Testis (tissue), 3 donors: Measurements from ENCODE around the gene TCHP. TPM values are rescaled to one million over a fixed set of nuclear protein-coding genes. Genes with fewer than 3 reads are reported as not detected.
"Not testable (repeated sequence)": the region's sequence is repeated elsewhere in the genome, so short reads cannot be mapped to it uniquely, and the experiment has no call there.

Experiments used
- DNase-seq: peaks from one replicate; pipeline ENCODE4 v3.0.0-alpha.2; 2019
- H3K27ac ChIP-seq, 2 donors: fragments of 200-600 bp; sonication (generic); one replicate each; pipeline ENCODE4 v1.5.1; 2019
- H3K27me3 ChIP-seq: fragments of 200-600 bp; sonication (generic); one replicate; pipeline ENCODE4 v1.5.1; 2019
- H3K36me3 ChIP-seq: fragments of 200-600 bp; sonication (generic); one replicate; pipeline ENCODE4 v1.5.1; 2017; ENCODE audit warnings: low read depth; ENCODE audit errors: missing control alignments
- H3K4me1 ChIP-seq: fragments of 200-600 bp; sonication (generic); one replicate; pipeline ENCODE4 v1.5.1; 2019
- H3K4me3 ChIP-seq, 2 donors: fragments of 200-600 bp; sonication (generic); one replicate each; pipeline ENCODE4 v1.5.1; 2017 to 2019
- H3K9me3 ChIP-seq: fragments of 200-600 bp; sonication (generic); one replicate; pipeline ENCODE4 v1.5.1; 2017
- CTCF ChIP-seq, 3 experiments: fragments of 450-650 bp in 2 of 3; fragments of 200-600 bp in 1 of 3; sonication (generic) in 1 of 3; IDR thresholded peaks; one replicate each; pipeline ENCODE4 v1.5.1; 2016 to 2019; ENCODE audit warnings: antibody characterized with exemption in 3 of 3, mild to moderate bottlenecking in 2 of 3, moderate library complexity in 1 of 3
- POLR2A ChIP-seq: fragments of 450-650 bp; IDR thresholded peaks from one replicate; pipeline ENCODE4 v1.6.1; 2017; ENCODE audit warnings: antibody characterized with exemption, mild to moderate bottlenecking, moderate library complexity
- WGBS, 2 donors: methylation state at CpG; one replicate each; pipeline ENCODE4 v1.1.5; 2018; 5-methylcytosine and 5-hydroxymethylcytosine counted together
- intact Hi-C: fragments of 100-400 bp; cut with DNase I; formaldehyde crosslinking; loops from one replicate; pipeline ENCODE4 v1.15.1; 2023; ENCODE audit warnings: low total_unique reads
- polyA plus RNA-seq: library from polyadenylated mRNA; stranded (reverse); fragments of 350-450 nt; fragmentation: Illumina TruSeq; extraction: RNeasy Lipid Tissue Mini Kit (QIAGEN cat#74804); gene quantifications from one replicate; pipeline ENCODE4 v1.2.3, GENCODE V29; 2014; ENCODE audit warnings: low read depth, low replicate concordance; ENCODE audit not compliant: insufficient read depth
- total RNA-seq, 2 donors: library from RNA; depleted of rRNA; stranded (reverse); fragments of >200 nt; gene quantifications; one replicate each; pipeline ENCODE4 v1.2.3, GENCODE V29; 2016

The TCHP gene
- total and polyA plus RNA-seq, 3 donors from 2014 or later = 23.2 to 59.4 (median 38.0) TPM

GRCh38 chr12:109928058-109928656 lies 28.1 kb downstream of the TCHP start:
- Histone ChIP-seq H3K27ac (no peak overlapping the region), H3K27me3 (no peaks in the 10 kb centered on the region), H3K4me3 (no peak overlapping the region), H3K36me3 (no peaks in the 10 kb centered on the region), H3K9me3 (no peaks in the 10 kb centered on the region), H3K4me1 (no peaks in the 10 kb centered on the region)
- intact Hi-C loops = no loop called here
- WGBS, 2 donors = 81 to 89% methylated on average over 7 to 12 of the region's 12 CpGs
- TF ChIP-seq POLR2A (no peak), CTCF (IDR thresholded peaks at IDR 0.05) (no peak)
- DNase-seq = no peak

GRCh38 chr12:109929326-109929725 lies 29.3 kb downstream of the TCHP start:
- not testable (repeated sequence) for H3K36me3 ChIP-seq, H3K9me3 ChIP-seq, H3K27ac ChIP-seq

GRCh38 chr12:109930028-109930800 lies 30.1 kb downstream of the TCHP start:
- H3K27me3 ChIP-seq = no peaks in the 10 kb centered on the region
- no peak overlapping the region for H3K4me3 ChIP-seq
- WGBS, 2 donors = 80 to 84% methylated on average over 16 of the region's 16 CpGs
- no peaks in the 10 kb centered on the region for H3K4me1 ChIP-seq
- H3K9me3 ChIP-seq = no peaks in the 10 kb centered on the region
- intact Hi-C loops = no loop called here
- no peaks in the 10 kb centered on the region for H3K36me3 ChIP-seq
- DNase-seq = no peak
- TF ChIP-seq CTCF (IDR thresholded peaks at IDR 0.05) (no peak), POLR2A (no peak)
- H3K27ac ChIP-seq = no peak overlapping the region

More at GRCh38 chr12:109929326-109929725, 29.3 kb downstream of the TCHP start:
- H3K4me3 ChIP-seq, intact Hi-C loops, H3K27me3 ChIP-seq, DNase-seq, H3K4me1 ChIP-seq: not testable (repeated sequence)
- 79 to 88% methylated on average over 14 of the region's 14 CpGs for WGBS, 2 donors

GRCh38 chr12:109931143-109931542 lies 31.1 kb downstream of the TCHP start:
- Histone ChIP-seq H3K9me3 (no peaks in the 10 kb centered on the region), H3K27ac (no peak overlapping the region), H3K4me1 (no peaks in the 10 kb centered on the region), H3K4me3 (no peak overlapping the region), H3K36me3 (no peaks in the 10 kb centered on the region), H3K27me3 (no peaks in the 10 kb centered on the region)
- 90 to 94% methylated on average over 5 of the region's 5 CpGs for WGBS, 2 donors
- TF ChIP-seq POLR2A (no peak), CTCF (IDR thresholded peaks at IDR 0.05) (no peak)
- intact Hi-C loops = no loop called here
- DNase-seq = no peak

- H3K9me3 ChIP-seq = no peaks in the 10 kb centered on the region
- no peaks in the 10 kb centered on the region for H3K27me3 ChIP-seq
- DNase-seq = peak; percentile 48
- no peaks in the 10 kb centered on the region for H3K36me3 ChIP-seq
- no peak overlapping the region for H3K4me3 ChIP-seq
- H3K27ac ChIP-seq = peak overlapping the region in 1 of 2 donors; percentile 71
- intact Hi-C loops = no loop called here
- WGBS, 2 donors = 60 to 68% methylated on average over 14 of the region's 14 CpGs
- TF ChIP-seq CTCF (IDR thresholded peaks at IDR 0.05) = no peak
- H3K4me1 ChIP-seq = no peaks in the 10 kb centered on the region
These were observed 32.9 kb downstream of the TCHP start for GRCh38 chr12:109932878-109933503.
